T1000 (cell line): ENCODE data around the gene ZNF608.

Experiments
- DNase-seq: peaks from one replicate; lab custom pipeline; 2025; ENCODE audit warnings: mixed read lengths; lab: John Stamatoyannopoulos, UW

The ZNF608 gene

DNA sequence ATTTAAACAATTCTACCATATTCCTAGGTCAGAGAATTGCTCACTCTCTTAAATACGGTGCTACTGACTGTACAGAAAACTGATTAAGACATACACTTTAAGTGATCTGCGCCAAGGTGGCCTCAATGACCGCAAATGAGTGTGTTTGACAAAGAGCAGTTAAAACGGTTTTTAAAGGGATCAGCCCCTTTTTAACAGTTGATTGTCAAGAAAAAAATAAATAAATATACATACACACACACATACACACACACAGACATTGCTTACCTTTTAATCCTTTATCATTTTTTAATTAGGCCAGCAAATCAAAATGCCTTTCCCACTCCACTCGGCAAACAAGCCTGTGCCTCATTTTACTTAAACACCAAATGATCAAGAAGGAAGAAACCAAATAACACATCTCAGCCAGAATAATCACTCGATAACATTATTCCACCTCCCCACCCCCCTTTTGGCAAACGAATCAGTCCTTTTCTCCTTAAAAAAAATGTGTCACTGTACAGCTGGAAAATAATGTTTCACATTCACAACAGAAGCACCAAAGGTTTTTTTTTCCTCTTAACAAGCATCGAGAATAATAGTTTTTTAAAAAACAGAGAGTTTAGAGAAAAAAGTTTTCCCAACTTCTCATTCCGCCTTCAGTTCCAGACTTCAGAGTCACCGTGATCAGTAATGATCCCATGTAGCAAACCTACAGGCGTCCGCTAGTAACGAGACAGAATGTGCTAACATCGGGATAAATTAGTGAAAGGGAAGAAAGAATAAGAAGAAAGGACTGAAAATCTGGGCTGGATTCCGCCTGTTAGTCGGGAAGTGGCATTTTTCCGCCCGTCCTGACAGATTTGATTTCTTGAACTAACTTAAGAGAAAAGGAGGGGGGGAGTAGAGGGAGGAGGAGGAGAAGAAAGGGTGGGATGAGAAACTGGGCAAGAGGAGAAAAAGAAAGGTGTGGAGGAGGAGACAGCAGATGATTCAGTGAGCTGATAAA lies at the start of gene ZNF608:
Gene ZNF608, minus strand, starts transcription at position 712 of the 988 bp plus-strand sequence. CDS start 1,650 bp downstream, outside the sequence.
- DNase-seq: no peak

- DNase-seq: no peak
Measured at GRCh38 chr5:124795829-124796228, 49.4 kb upstream of the ZNF608 start.

DNA sequence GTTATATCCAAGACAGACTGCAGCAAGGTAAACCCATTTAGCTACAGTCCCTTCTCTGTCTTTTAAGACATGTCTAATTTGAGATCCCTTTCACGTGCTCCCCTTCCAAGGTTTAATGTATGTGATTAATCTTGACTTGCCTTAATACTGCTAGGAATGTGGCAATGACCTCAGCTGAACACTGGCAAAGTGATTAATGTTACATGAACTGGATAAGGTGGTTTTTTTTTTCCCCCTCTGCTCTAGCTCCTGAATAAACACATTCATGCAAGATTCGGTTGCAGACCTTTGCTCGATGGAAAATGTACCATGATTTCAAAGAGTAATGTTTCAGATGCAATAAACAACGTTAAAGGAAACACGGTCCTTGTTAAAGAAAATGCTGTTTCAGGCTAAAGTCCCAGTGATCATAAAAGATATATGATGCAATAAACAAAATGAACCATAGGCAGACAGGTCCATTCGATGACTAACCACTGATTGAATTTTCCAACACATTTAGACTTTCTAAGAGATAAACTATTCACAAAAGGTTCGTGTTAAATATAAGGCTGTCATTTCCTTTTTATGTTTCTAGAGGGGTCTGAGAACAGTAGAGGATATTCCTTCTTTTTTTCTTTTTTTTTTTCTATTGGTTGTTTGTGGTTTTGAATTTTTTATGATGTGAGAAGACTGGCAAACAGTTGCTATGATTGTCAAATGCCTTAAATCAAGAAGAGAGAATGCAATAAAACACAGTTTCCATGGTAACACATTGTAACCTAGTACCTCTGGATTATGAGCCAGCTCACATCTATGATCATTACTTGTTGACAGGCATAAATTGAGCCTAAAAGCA lies 44.7 kb upstream of the ZNF608 start:
- no peak for DNase-seq

- no peak for DNase-seq
Measured at GRCh38 chr5:124790301-124790894, 44.0 kb upstream of the ZNF608 start.

GRCh38 chr5:124789104-124789605 lies 42.7 kb upstream of the ZNF608 start:
- no peak for DNase-seq

DNA sequence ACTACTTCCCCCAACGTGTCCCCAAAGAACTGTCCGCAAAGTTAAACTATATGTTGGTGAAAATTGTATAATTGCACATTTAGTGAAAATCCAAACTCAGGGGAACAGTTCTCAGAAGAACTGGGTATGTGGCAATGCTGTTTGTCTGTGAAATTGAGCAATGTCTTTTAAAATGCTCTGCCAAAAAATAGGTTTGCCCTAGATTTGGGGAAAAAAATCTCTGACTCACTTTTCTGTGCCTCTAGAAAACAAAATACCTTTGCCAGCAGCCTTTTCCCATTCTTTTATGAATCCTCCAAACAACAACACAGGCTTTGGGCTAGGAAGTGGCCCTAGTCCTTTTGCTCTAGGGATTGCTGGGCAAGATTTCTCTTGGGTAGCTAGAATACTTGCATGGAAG lies 37.4 kb upstream of the ZNF608 start:
- DNase-seq: no peak

GRCh38 chr5:124783285-124783684 lies 36.8 kb upstream of the ZNF608 start:
- no peak for DNase-seq

- no peak for DNase-seq
Measured at GRCh38 chr5:124782262-124782661, 35.8 kb upstream of the ZNF608 start.

- DNase-seq: no peak
Measured at GRCh38 chr5:124780011-124780410, 33.6 kb upstream of the ZNF608 start.

DNA sequence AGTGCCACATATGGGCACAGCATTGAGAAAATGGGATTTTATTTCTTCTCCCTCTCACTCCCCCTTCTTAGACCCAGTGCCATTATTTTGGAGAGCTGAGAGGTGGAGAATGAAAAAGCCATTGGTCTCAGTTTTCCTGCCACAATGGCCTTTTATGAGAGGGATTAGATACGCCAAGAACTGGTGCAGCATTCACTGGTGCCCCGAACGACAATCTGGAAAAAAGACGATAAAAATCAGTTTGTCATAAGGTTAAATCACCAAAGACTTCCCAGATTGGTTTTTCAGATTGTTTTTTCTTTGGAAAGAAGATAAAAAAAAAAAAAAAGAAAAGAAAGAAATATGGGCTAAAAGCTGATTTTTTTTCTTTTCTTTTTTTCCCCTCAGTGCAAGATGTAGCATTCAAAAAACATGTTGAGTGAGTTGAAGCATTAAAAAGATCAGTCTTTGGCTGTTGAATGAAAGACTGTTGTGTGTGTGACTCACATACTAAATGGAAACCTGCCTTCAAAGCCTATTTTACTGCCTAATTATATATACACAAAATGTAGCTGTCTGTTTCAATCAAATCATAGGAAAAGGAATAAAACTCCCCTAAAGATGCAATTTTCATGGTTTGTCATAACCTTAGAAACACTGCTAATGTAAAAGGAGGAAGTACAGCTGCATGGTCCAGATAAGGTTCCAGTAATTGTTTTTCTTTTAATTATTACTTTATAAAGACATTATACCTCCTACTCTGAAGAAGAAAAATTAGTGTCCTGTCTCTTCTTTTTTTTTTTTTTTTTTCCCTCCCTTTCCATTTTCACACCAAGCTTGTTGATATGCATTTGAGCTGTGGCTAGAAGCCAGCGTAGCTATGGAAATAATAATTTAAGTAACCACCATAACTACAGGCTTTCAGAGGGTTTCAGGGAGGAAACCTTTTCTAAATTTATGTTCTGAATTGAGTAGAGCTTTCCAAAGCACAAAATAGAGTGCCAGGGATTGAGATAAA lies 27.2 kb upstream of the ZNF608 start:
- no peak for DNase-seq

DNA sequence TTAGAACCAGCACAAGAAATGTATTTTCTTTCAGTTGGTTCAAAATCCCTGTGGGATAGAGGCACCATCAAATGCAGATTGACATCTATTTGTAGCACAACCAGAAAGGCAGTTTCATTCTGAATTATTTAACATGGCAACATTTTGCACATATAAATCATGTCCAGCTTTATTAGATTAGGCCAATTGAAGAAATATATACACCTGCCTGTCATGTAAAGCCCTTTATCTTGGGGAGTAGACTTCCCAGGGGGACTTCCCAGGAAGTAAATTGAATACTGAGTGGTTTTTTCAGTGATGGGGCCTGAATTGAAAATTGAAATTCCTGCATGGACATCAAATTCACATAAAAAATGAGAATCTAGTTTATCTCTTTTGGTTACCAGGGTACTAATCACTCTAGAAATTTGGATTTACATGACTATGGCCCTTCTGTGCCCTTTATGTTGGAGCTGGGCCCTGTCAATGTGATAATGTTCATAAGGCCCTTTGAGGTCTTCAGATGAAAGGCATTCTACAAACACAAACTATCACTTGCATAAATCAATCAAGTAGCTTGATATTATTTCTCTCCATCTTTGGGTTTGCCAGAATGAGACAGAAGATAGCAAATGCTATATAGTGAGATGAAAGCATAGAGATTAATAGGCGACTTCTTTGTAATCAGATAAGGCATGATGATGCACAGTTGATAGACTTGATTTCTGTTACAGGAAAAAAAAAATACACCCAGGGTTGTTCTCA lies 26.2 kb upstream of the ZNF608 start:
- DNase-seq: no peak

DNA sequence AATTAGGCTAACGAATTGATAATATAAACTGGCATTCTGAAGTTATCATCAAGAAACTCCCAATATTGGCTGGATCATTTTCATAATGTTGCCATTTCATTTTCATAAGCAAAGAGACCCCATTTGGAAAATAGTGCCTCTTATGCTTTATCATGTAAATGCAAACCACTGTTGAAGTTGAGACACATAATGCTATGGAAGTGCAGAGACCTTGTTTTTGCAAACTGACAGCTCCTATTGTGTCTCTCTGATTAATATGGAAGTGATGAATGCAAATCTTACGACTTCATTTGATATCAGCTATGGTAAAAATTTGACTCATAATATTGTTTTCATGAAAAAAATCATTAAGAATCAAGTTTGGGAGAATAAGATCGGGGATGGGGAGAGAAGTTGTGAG lies 25.3 kb upstream of the ZNF608 start:
- DNase-seq: no peak

DNA sequence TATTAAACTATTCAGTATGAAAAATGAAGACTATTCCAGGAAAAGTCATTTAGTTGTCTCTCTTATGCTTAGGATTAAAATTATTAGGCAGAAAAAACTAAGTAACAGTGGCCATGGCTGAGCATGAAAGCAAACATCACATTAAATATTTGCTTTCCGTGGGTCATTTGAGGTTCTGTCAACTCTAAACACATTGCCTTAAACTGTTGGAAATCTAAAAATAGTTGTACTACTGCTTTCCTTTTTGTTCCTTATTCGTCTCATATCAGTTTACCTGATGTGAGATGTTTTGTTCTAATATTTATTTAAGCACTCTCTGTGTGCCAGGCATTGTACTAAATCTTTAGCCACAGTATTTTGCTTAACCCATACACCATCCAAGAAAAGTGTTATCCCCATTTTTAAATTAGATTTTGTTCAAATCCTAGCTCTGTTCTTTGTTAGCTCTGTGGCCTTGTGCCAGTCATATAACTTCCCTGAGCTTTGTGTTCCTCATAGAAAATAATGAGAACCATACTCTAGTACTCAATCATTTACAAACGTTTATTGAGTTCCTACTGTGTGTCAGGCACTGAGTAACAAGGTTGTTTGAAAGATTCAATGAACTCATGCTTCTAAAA lies 18.7 kb upstream of the ZNF608 start:
- DNase-seq: no peak

GRCh38 chr5:124764585-124764984 lies 18.1 kb upstream of the ZNF608 start:
- DNase-seq: no peak

DNA sequence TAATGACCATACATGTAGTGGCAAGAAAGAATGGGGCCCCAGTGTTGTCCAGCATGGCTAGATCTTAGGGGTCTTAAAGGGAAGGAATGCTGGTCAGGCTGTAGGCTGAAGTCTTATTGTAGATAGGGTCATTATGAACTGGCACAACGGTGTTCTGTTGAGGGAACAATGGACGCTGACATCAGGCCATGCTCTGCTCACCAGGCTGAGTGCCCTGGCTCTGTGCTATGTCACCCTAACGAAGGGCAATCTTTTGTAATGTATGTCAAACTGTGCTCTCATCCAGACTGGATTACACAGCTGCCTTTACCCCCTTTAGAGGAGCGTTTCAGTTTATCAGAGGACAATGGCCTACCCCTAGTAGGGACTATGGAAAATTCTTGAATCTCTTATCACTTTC lies 14.6 kb upstream of the ZNF608 start:
- DNase-seq: no peak

DNA sequence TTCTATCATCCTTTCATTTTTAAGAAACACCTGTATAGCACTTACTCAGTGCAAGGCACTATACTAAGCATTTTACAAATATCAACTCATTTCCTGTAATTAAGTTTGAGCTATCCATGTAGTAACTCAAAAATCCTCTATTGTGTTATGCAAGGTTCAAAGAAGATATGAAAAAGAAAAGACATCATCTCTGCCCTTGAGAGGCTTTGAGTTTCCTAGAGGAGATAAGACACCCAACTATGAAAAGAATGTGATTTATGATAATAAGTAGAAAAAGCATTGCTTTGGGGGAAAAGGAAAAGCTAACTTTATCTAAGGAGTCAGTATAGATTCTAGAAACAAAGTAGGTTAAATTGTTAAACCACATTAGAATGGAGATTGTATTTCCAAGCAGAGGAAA lies 14.2 kb upstream of the ZNF608 start:
- DNase-seq: no peak

GRCh38 chr5:124755565-124755964 lies 9.1 kb upstream of the ZNF608 start:
- DNase-seq: no peak

GRCh38 chr5:124755041-124755440 lies 8.6 kb upstream of the ZNF608 start:
- DNase-seq: no peak

DNA sequence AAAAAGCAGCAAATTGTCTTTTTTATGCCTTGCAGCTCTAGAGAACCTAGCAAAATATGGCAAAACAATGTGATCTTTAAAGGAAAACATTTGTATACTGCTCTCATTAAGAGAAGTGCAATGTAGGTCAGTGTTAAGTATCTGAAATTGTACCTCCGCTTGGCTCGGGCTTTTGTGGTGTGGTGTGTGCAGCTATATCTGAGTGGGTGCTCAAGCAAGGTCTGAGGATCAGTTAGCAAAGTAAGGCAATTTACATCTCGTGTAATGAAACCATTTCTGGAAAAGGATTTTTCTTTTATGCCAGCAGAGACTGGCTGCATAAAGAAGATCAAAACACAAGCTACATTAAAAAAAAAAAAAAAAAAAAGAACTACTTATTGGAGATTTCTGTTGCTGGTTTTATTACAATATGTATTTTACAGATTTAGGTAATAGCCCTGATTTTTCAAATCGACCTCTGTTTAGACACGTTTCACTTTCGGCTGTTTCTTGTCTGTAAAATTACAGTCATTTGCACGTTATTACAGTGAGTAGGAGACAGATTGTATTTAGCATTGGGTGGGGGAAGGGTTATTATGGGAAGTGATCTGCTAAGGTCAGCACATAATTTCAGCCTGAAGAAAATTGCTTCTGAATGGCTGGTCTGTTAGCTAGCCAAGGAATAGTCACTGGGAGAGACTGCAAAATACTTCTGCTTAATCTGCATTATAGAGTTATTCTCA lies 7.9 kb upstream of the ZNF608 start:
- no peak for DNase-seq
